ENCODE results near the gene TBC1D2. TPM values are rescaled to one million over a fixed set of nuclear protein-coding genes. Genes with fewer than 3 reads are reported as not detected.

The TBC1D2 gene
- polyA plus RNA-seq, 2 of the 4 experiments (the other 2 are of a cell fraction), result 3.3 to 7.3 TPM

GRCh38 chr9:98240475-98240874 lies 15.0 kb downstream of the TBC1D2 start:
- POLR2A ChIA-PET, result no interaction called here
- DNase-seq (ENCODE audit: low read depth in 1 of 2, low spot score in 1 of 2) (no peak), FAIRE-seq (no peak), ATAC-seq (no peak)
- peaks cover 12% of the 10 kb centered on the region; the same call in 2 of the 3 replicates for H3K4me1 ChIP-seq
- CTCF ChIA-PET, result interaction anchor here (0.9 to 10.2 kb wide), 5 partner anchors 15 to 317 kb away, joined by 3 to 62 read pairs (median 4); partner anchors contain the start of gene TBC1D2
- whole genome bisulfite sequencing (ENCODE audit: missing lambda C conversion rate), result 98% methylated on average over 3 of the region's 3 CpGs
- H3K9me3 ChIP-seq, result no peaks in the 10 kb centered on the region
- no peak for TF ChIP-seq JUN (IDR thresholded peaks at IDR 0.05)
- TF ChIP-seq GATA3 (IDR thresholded peaks at IDR 0.05; ENCODE audit: borderline replicate concordance), result no peak
- TF ChIP-seq JUNB (IDR thresholded peaks at IDR 0.05), result no peak
- no peak for TF ChIP-seq TFCP2L1 (CRISPR knock-in tag; IDR thresholded peaks at IDR 0.05)
- no peak for TF ChIP-seq ZNF302 (CRISPR knock-in tag; IDR thresholded peaks at IDR 0.05)
- no peak for TF ChIP-seq SREBF2 (IDR thresholded peaks at IDR 0.05)
- no peak for TF ChIP-seq EP300 (IDR thresholded peaks at IDR 0.05)
- no peak for TF ChIP-seq RNF2 (IDR thresholded peaks at IDR 0.05; ENCODE audit: borderline replicate concordance, low read depth)
- no peak for TF ChIP-seq E2F6 (IDR thresholded peaks at IDR 0.05; ENCODE audit: borderline replicate concordance, low read depth)
- H3K4me2 ChIP-seq, result no peak overlapping the region
- H3K4me3 ChIP-seq, result no peak overlapping the region
- H3K27ac ChIP-seq, result no peak overlapping the region

- 79% methylated on average over 8 of the region's 8 CpGs for WGBS (ENCODE audit: missing lambda C conversion rate)
- TF ChIP-seq HOXB5 (CRISPR knock-in tag; IDR thresholded peaks at IDR 0.05), result no peak
- CTCF ChIA-PET, result interaction anchor here (0.6 to 10.2 kb wide), 3 partner anchors 31 to 547 kb away, joined by 4 to 62 read pairs (median 4); no protein-coding TSS in a partner anchor
- DNase-seq (ENCODE audit: low read depth in 1 of 2, low spot score in 1 of 2) (no peak), ATAC-seq (no peak), FAIRE-seq (no peak)
- Histone ChIP-seq H3K9me3 (no peaks in the 10 kb centered on the region), H3K27ac (no peak overlapping the region), H3K4me3 (no peak overlapping the region), H3K4me1 (peaks cover 13% of the 10 kb centered on the region), H3K4me2 (no peak overlapping the region)
- POLR2A ChIA-PET, result no interaction called here
Observed at GRCh38 chr9:98236901-98237487, 18.5 kb downstream of the TBC1D2 start.

DNA sequence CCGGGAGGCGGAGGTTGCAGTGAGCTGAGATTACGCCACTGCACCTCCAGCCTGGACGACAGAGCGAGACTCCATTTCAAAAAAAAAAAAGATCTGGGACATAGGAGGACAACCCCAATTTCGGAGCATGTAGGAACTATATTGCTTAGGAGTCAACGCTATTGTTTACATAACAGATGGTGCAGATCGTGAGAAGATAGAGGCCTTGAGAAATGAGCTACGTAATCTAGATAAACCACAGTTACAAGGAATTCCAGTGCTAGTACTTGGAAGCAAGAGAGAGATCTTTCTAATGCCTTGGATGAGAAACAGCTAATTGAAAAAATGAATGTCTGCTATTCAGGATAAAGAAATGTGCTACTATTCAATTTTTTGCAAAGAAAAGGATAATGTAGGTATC lies 20.3 kb downstream of the TBC1D2 start:
- H3K4me1 ChIP-seq, result peaks cover 31% of the 10 kb centered on the region
- ChIA-PET POLR2A (no interaction called here), CTCF (interaction anchor here (0.6 to 10.2 kb wide), 9 partner anchors 9 to 439 kb away, joined by 3 to 62 read pairs (median 3); no protein-coding TSS in a partner anchor)
- 92% methylated on average over 9 of the region's 9 CpGs for WGBS (ENCODE audit: missing lambda C conversion rate)
- H3K9me3 ChIP-seq, result no peaks in the 10 kb centered on the region
- ATAC-seq, result no peak
- DNase-seq (ENCODE audit: low read depth in 1 of 2, low spot score in 1 of 2), result no peak
- FAIRE-seq, result no peak
- H3K4me3 ChIP-seq, result no peak overlapping the region
- H3K27ac ChIP-seq, result no peak overlapping the region
- no peak for TF ChIP-seq MYC (IDR thresholded peaks at IDR 0.05; ENCODE audit: borderline replicate concordance, low read length)
- no peak for TF ChIP-seq HEYL (CRISPR knock-in tag; IDR thresholded peaks at IDR 0.05)
- no peak overlapping the region for H3K4me2 ChIP-seq

DNA sequence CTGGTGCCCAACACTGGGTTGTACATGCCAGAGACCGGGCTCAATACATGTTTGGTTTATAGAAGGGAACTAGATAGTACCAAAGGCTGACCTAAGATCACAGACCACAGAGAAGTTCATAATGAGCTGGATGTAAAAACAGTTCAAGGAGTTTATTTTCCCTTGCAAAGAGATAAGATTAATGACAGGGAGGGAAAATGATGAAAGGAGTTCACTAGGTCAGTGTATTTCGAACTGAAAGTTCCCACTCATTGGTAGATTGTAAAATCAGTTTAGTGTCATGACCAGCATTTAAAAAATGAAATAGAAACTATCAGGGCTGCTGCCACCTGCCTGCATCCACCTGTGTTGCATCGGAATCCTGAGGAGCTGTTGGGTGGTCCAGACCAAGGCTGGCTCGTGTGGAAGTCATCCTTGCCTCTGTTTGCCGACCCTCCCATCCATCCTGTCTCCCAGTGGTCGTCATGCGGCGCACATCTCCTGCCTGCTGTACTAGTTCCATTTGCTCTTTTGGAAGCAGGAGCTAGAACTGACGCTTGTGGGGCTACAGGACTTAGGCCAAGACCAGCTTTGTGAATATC lies 21.1 kb downstream of the TBC1D2 start:
- DNase-seq (ENCODE audit: low read depth in 1 of 2, low spot score in 1 of 2) (no peak), ATAC-seq (no peak), FAIRE-seq (no peak)
- no peak overlapping the region for H3K27ac ChIP-seq
- no peak overlapping the region for H3K4me2 ChIP-seq
- H3K4me3 ChIP-seq, result no peak overlapping the region
- ChIA-PET CTCF (interaction anchor here (0.6 to 10.2 kb wide), 9 partner anchors 9 to 163 kb away, joined by 3 to 62 read pairs (median 4); no protein-coding TSS in a partner anchor), POLR2A (interaction anchor here (1.1 kb wide), 1 partner anchor 22 kb away, joined by 3 read pairs; the partner anchor contains the start of gene TBC1D2)
- no peaks in the 10 kb centered on the region for H3K9me3 ChIP-seq
- TF ChIP-seq GATA3 (IDR thresholded peaks at IDR 0.05; ENCODE audit: borderline replicate concordance), result no peak
- no peak for TF ChIP-seq FOSB (CRISPR knock-in tag; IDR thresholded peaks at IDR 0.05)
- TF ChIP-seq JUN (IDR thresholded peaks at IDR 0.05), result no peak
- TF ChIP-seq HES2 (IDR thresholded peaks at IDR 0.05), result no peak
- no peak for TF ChIP-seq MYC (IDR thresholded peaks at IDR 0.05; ENCODE audit: borderline replicate concordance, low read length)
- TF ChIP-seq POLR2A (IDR thresholded peaks at IDR 0.05; ENCODE audit: low read length), result no peak
- TF ChIP-seq ATOH8 (CRISPR knock-in tag; IDR thresholded peaks at IDR 0.05; ENCODE audit: low read depth), result no peak
- TF ChIP-seq CTCF (IDR thresholded peaks at IDR 0.05), result no peak
- TF ChIP-seq HMGXB4 (CRISPR knock-in tag; IDR thresholded peaks at IDR 0.05; ENCODE audit: borderline replicate concordance), result no peak
- TF ChIP-seq RFX5 (IDR thresholded peaks at IDR 0.05), result no peak
- TF ChIP-seq HOXB5 (CRISPR knock-in tag; IDR thresholded peaks at IDR 0.05), result no peak
- no peak for TF ChIP-seq HOXA7 (CRISPR knock-in tag; IDR thresholded peaks at IDR 0.05)
- no peak for TF ChIP-seq HDAC2 (IDR thresholded peaks at IDR 0.05)
- TF ChIP-seq RAD21 (conservative IDR thresholded peaks at IDR 0.05 in 1 of 2, IDR thresholded peaks at IDR 0.05 in 1 of 2), result no peak
- no peak for TF ChIP-seq EHF (CRISPR knock-in tag; IDR thresholded peaks at IDR 0.05)
- TF ChIP-seq CHD4 (IDR thresholded peaks at IDR 0.05; ENCODE audit: borderline replicate concordance), result no peak
- peaks cover 38% of the 10 kb centered on the region for H3K4me1 ChIP-seq
- WGBS (ENCODE audit: missing lambda C conversion rate), result 75% methylated on average over 9 of the region's 9 CpGs

Measured in A549 (cell line).